ENCODE data around the gene ERCC1.

DNA sequence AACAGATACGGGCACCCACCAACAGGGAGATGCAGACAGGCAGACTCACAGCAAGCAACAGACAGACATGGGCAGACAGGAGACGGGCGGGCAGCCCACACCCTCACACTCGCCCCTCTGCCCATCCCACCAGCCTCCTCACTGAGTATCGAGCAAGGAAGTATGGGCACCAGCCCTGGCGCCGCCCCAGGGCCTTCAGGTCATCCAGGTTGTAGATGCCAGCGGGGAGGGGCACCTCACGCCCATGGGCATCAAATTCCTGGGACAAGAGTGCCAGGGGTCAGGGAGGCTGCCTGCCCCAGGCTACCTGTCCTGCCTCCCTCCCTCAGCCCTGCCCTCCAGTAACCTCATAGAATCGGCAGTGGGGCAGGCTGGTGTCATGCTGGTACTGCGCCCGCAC, 59.0 kb downstream of the ERCC1 start:
- TF ChIP-seq, protein P1, sequence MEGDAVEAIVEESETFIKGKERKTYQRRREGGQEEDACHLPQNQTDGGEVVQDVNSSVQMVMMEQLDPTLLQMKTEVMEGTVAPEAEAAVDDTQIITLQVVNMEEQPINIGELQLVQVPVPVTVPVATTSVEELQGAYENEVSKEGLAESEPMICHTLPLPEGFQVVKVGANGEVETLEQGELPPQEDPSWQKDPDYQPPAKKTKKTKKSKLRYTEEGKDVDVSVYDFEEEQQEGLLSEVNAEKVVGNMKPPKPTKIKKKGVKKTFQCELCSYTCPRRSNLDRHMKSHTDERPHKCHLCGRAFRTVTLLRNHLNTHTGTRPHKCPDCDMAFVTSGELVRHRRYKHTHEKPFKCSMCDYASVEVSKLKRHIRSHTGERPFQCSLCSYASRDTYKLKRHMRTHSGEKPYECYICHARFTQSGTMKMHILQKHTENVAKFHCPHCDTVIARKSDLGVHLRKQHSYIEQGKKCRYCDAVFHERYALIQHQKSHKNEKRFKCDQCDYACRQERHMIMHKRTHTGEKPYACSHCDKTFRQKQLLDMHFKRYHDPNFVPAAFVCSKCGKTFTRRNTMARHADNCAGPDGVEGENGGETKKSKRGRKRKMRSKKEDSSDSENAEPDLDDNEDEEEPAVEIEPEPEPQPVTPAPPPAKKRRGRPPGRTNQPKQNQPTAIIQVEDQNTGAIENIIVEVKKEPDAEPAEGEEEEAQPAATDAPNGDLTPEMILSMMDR (IDR thresholded peaks at IDR 0.05) = no peak
- no peak for TF ChIP-seq POLR2AphosphoS5 (IDR thresholded peaks at IDR 0.05; ENCODE audit: insufficient read depth in 1 of 2, low read depth in 1 of 2)

All from vagina (tissue), 2 donors.